Lower leg skin (tissue), 3 donors: Measurements from ENCODE around the gene THSD4.

Experiments used
- CTCF ChIP-seq, 3 donors: fragments of 450-650 bp; IDR thresholded peaks; one replicate each; pipeline ENCODE4 v1.5.1; 2016; ENCODE audit warnings: antibody characterized with exemption in 3 of 3, mild to moderate bottlenecking in 3 of 3, moderate library complexity in 2 of 3
- POLR2A ChIP-seq, 2 donors: fragments of 450-650 bp; IDR thresholded peaks; one replicate each; pipeline ENCODE4 v1.6.1; 2016 to 2017; ENCODE audit warnings: antibody characterized with exemption in 2 of 2, mild to moderate bottlenecking in 1 of 2, moderate library complexity in 1 of 2

DNA sequence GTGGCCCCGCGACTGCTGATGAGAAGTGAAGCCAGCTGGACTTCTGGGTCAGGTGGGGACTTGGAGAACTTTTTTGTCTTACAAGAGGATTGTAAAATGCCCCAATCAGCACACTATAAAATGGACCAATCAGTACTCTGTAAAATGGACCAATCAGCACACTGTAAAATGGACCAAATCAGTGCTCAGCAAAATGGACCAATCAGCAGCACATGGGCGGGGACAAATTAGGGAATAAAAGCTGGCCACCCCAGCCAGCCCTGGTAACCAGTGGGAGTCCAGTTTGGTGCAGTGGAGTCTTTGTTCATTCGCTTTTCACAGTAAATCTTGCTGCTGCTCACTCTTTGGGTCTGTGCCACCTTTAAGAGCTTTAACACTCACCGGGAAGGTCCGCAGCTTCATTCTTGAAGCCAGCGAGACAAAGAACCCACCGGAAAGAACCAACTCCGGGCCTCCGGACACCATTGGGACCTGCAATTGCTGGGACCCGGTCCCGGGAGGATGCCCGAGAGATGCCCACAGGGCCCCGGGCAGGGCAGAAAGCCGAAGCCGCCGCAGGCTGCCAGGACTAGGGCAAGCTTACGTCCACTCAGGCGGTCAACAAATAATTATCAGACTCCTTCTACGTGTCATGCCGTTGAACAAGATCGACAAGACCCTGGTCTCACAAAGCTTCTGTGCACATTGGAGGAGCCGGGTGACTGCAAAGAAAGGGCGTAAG is 686.8 kb downstream of the THSD4 start:
- no peak for TF ChIP-seq CTCF (IDR thresholded peaks at IDR 0.05)
- TF ChIP-seq POLR2A (IDR thresholded peaks at IDR 0.05): no peak
